ENCODE measurements around the gene COG6. TPM values are rescaled to one million over a fixed set of nuclear protein-coding genes. Genes with fewer than 3 reads are reported as not detected.

Gene COG6
- total RNA-seq, 1 donor from 2014 or later = 49.4 TPM

DNA sequence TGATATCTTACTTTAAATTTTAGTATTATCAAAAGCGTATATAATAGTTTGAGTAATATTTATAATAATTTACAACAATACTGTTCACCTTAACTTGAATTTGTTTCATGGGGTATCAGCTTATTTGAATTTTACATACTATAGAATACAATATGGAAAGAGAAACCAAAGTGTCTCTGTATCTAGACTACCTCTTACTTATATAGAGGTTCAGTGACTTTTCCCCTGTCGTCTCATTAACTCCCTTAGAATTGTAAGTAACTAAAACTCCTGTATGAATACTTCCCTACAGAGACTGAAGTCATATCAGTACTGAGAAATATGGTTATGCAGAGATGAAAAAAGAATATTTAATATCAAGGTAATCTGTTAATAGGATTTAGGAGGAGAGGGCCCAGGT, 26.8 kb downstream of the COG6 start:
- peaks cover 4% of the 10 kb centered on the region for H3K9me3 Mint-ChIP-seq
- H3K27ac Mint-ChIP-seq = no peak overlapping the region
- no peaks in the 10 kb centered on the region for H3K4me1 Mint-ChIP-seq
- TF ChIP-seq, protein P1, sequence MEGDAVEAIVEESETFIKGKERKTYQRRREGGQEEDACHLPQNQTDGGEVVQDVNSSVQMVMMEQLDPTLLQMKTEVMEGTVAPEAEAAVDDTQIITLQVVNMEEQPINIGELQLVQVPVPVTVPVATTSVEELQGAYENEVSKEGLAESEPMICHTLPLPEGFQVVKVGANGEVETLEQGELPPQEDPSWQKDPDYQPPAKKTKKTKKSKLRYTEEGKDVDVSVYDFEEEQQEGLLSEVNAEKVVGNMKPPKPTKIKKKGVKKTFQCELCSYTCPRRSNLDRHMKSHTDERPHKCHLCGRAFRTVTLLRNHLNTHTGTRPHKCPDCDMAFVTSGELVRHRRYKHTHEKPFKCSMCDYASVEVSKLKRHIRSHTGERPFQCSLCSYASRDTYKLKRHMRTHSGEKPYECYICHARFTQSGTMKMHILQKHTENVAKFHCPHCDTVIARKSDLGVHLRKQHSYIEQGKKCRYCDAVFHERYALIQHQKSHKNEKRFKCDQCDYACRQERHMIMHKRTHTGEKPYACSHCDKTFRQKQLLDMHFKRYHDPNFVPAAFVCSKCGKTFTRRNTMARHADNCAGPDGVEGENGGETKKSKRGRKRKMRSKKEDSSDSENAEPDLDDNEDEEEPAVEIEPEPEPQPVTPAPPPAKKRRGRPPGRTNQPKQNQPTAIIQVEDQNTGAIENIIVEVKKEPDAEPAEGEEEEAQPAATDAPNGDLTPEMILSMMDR (IDR thresholded peaks at IDR 0.05; ENCODE audit: unreplicated experiment) = no peak
- H3K36me3 Mint-ChIP-seq = peaks cover 32% of the 10 kb centered on the region
- H3K4me3 Mint-ChIP-seq = no peak overlapping the region
- no peaks in the 10 kb centered on the region for H3K27me3 Mint-ChIP-seq (ENCODE audit: low read depth)
- DNase-seq (ENCODE audit: low spot score in 2 of 2, unreplicated experiment in 2 of 2) = no peak

DNA sequence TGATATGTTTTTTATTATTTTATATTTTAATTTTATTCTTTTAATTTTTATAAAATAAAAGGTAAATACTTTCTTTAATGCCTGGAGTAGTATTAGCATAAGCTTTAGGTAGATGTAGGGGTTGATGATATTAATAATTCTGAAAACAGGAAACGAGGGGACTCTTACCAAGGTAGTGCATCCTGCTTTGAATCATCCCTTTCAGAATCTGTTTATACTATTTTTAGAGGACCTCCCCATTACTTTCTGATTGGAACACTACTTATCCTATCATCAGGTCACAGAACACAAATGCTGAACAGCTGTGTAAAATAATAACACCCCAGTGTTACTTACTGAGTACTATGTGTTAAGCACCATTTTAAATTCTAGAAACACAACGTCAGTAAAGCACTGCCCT, 27.3 kb downstream of the COG6 start:
- Mint-ChIP-seq H3K4me3 (no peak overlapping the region), H3K27ac (no peak overlapping the region), H3K36me3 (peaks cover 32% of the 10 kb centered on the region), H3K9me3 (peaks cover 4% of the 10 kb centered on the region), H3K4me1 (no peaks in the 10 kb centered on the region), H3K27me3 (ENCODE audit: low read depth) (no peaks in the 10 kb centered on the region)
- TF ChIP-seq, protein P1 (IDR thresholded peaks at IDR 0.05; ENCODE audit: unreplicated experiment) = no peak
- no peak for DNase-seq (ENCODE audit: low spot score in 2 of 2, unreplicated experiment in 2 of 2)

DNA sequence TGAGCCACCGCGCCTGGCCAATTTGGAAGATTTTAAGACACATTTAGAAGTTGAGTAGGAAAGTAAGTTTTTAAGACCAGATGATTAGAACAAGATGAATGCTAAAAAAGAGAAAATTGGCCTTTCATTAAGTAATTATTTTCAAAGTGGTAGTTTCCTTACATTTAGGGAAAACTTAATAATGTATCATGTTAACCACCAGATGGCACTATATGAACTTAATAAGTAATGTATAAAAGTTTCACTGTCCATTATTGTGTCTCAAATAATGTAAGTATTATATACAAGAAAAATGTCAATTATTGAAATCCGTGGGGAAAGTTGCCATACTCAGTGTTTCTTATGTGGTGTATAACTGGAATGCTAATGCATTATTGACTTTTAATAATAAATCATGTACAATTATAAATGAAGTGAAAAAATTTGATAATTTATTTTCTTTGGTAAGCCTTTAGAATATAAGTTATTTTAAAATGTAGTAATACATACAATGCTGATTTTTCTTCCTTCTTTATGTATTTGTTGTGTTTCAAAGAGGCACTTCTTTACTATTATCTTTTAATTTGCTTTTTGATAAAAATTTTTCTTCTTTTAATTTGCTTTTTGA, 29.2 kb downstream of the COG6 start:
- Mint-ChIP-seq H3K27me3 (ENCODE audit: low read depth) (no peaks in the 10 kb centered on the region), H3K27ac (no peak overlapping the region), H3K9me3 (peaks cover 4% of the 10 kb centered on the region), H3K4me3 (no peak overlapping the region), H3K4me1 (no peaks in the 10 kb centered on the region), H3K36me3 (peaks cover 27% of the 10 kb centered on the region)
- no peak for DNase-seq (ENCODE audit: low spot score in 2 of 2, unreplicated experiment in 2 of 2)
- TF ChIP-seq, protein P1 (IDR thresholded peaks at IDR 0.05; ENCODE audit: unreplicated experiment) = peak; percentile 65

DNA sequence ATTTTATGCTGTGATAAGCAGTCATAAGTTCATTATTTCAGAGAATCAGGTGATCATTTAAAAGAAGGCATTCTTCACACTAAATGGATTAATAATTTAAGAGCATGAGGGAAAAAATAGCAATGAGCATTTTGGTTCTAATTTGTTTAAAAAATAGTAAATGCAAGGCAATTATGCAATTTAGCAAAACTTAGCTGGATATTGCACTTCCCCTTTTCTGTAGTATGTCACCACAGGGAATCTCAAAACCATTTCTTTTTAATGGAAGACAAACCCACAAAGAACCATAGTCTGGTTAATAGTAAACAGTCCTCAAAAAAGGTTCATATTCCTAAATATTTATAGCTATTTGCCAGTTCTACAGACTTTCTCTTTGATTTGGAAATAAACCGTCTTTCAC, 30.2 kb downstream of the COG6 start:
- peaks cover 2% of the 10 kb centered on the region for H3K9me3 Mint-ChIP-seq
- no peaks in the 10 kb centered on the region for H3K4me1 Mint-ChIP-seq
- H3K27me3 Mint-ChIP-seq (ENCODE audit: low read depth) = no peaks in the 10 kb centered on the region
- peaks cover 22% of the 10 kb centered on the region for H3K36me3 Mint-ChIP-seq
- no peak overlapping the region for H3K4me3 Mint-ChIP-seq
- H3K27ac Mint-ChIP-seq = no peak overlapping the region
- DNase-seq (ENCODE audit: low spot score in 2 of 2, unreplicated experiment in 2 of 2) = no peak
- TF ChIP-seq, protein P1 (IDR thresholded peaks at IDR 0.05; ENCODE audit: unreplicated experiment) = no peak

DNA sequence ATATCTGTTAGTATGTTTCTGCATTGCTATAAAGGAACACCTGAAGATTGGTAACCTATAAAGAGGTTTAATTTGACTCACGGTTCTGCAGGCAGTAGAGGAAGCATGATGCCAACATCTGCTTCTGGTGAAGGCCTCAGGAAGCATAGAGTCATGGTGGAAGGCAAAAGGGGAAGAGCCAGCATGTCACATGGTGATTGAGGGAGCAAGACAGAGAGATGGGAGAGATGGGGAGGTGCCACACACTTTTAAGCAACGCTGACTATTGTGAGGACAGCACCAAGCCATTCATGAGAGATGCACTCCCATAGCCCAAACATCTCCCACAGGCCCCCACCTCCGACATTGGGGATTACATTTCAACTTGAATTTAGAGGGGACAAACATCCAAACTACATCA, 32.8 kb downstream of the COG6 start:
- Mint-ChIP-seq H3K27me3 (ENCODE audit: low read depth) (no peaks in the 10 kb centered on the region), H3K27ac (no peak overlapping the region), H3K4me3 (no peak overlapping the region), H3K36me3 (peaks cover 12% of the 10 kb centered on the region), H3K4me1 (peaks cover 5% of the 10 kb centered on the region), H3K9me3 (no peaks in the 10 kb centered on the region)
- TF ChIP-seq, protein P1 (IDR thresholded peaks at IDR 0.05; ENCODE audit: unreplicated experiment) = no peak
- no peak for DNase-seq (ENCODE audit: low spot score in 2 of 2, unreplicated experiment in 2 of 2)

All from mesothelial cell of epicardium (in vitro differentiated cells).